Stimulated activated CD8-positive, alpha-beta memory T cell treated with anti-CD3 and anti-CD28 coated beads, Interleukin-4, amount 100 ng/mL, for 24 hours (primary cell): ENCODE data around the gene NXPE3.

Experiments used
- DNase-seq: peaks from one replicate; pipeline ENCODE4 v3.0.0-alpha.2; 2020; ENCODE audit warnings: low read depth

NXPE3 gene

GRCh38 chr3:101829437-101829830 is 50.4 kb downstream of the NXPE3 start:
- no peak for DNase-seq

GRCh38 chr3:101829874-101830273 is 50.9 kb downstream of the NXPE3 start:
- DNase-seq, result no peak

GRCh38 chr3:101833446-101833974 is 54.5 kb downstream of the NXPE3 start:
- DNase-seq, result no peak

- DNase-seq, result no peak
Measured at GRCh38 chr3:101835676-101836075, 56.7 kb downstream of the NXPE3 start.

GRCh38 chr3:101836160-101836559 is 57.1 kb downstream of the NXPE3 start:
- DNase-seq, result no peak

GRCh38 chr3:101836652-101837598 is 57.9 kb downstream of the NXPE3 start:
- DNase-seq, result no peak

GRCh38 chr3:101838691-101839090 is 59.7 kb downstream of the NXPE3 start:
- no peak for DNase-seq

GRCh38 chr3:101840066-101840465 is 61.1 kb downstream of the NXPE3 start:
- no peak for DNase-seq

- no peak for DNase-seq
Measured at GRCh38 chr3:101842245-101842934, 63.4 kb downstream of the NXPE3 start.

- DNase-seq, result no peak
Measured at GRCh38 chr3:101842935-101843330, 63.9 kb downstream of the NXPE3 start.

GRCh38 chr3:101845425-101845824 is 66.4 kb downstream of the NXPE3 start:
- DNase-seq, result no peak

- no peak for DNase-seq
Measured at GRCh38 chr3:101846709-101847108, 67.7 kb downstream of the NXPE3 start.

GRCh38 chr3:101847328-101847727 is 68.3 kb downstream of the NXPE3 start:
- no peak for DNase-seq

GRCh38 chr3:101848326-101848725 is 69.3 kb downstream of the NXPE3 start:
- DNase-seq, result no peak

GRCh38 chr3:101848754-101849713 is 70.0 kb downstream of the NXPE3 start, which contains the start of gene NFKBIZ:
NFKBIZ (plus strand) TSS chr3:101849514; CDS start chr3:101849629, 115 bp downstream.
- DNase-seq, result peak; percentile 91

GRCh38 chr3:101849714-101850245 is 70.8 kb downstream of the NXPE3 start:
- peak; percentile 36 for DNase-seq

- peak; percentile 24 for DNase-seq
Measured at GRCh38 chr3:101850246-101851051, 71.4 kb downstream of the NXPE3 start.

GRCh38 chr3:101851072-101851770 is 72.2 kb downstream of the NXPE3 start:
- DNase-seq, result no peak

- DNase-seq, result no peak
Measured at GRCh38 chr3:101851850-101852714, 73.1 kb downstream of the NXPE3 start.
